MCF 10A (cell line): Measurements from ENCODE around the gene FOXF1. TPM values are rescaled to one million over a fixed set of nuclear protein-coding genes. Genes with fewer than 3 reads are reported as not detected.

Experiments used
- BruUV-seq: library from RNA; stranded (reverse); fragments of 400-500 nt; replicated peaks from 2 replicates; lab custom pipeline; 2021; lab: Mats Ljungman, UMichigan
- CTCF ChIA-PET: fragments of 300-600 bp; sonication (Branson Sonifier 250); formaldehyde crosslinking; extraction: SDS; loops from one replicate; lab custom pipeline; 2021; ENCODE audit warnings: antibody characterized with exemption, inconsistent platforms; lab: Yijun Ruan, JAX
- POLR2A ChIA-PET: fragments of 300-600, 350-650 bp; sonication (Branson Sonifier 250); formaldehyde crosslinking; extraction: SDS; loops from one replicate; lab custom pipeline; 2020; ENCODE audit warnings: antibody characterized with exemption, inconsistent platforms; lab: Yijun Ruan, JAX
- DNase-seq: peaks from one replicate; pipeline ENCODE4 v3.0.0-alpha.2; 2018; ENCODE audit not compliant: unreplicated experiment
- H3K27ac Mint-ChIP-seq: one replicate; pipeline ENCODE4 v1.8.0; 2022; ENCODE audit warnings: mild to moderate bottlenecking, low read depth, mixed read lengths; ENCODE audit not compliant: unreplicated experiment
- H3K27me3 Mint-ChIP-seq: one replicate; pipeline ENCODE4 v1.8.0; 2022; ENCODE audit warnings: mixed read lengths; ENCODE audit not compliant: insufficient read depth, unreplicated experiment
- H3K36me3 Mint-ChIP-seq: one replicate; pipeline ENCODE4 v1.8.0; 2022; ENCODE audit warnings: mild to moderate bottlenecking, moderate library complexity, mixed read lengths; ENCODE audit not compliant: insufficient read depth, unreplicated experiment
- H3K4me1 Mint-ChIP-seq: one replicate; pipeline ENCODE4 v1.8.0; 2022; ENCODE audit warnings: mixed read lengths; ENCODE audit not compliant: insufficient read depth, unreplicated experiment
- H3K4me3 Mint-ChIP-seq: one replicate; pipeline ENCODE4 v1.8.0; 2022; ENCODE audit warnings: mild to moderate bottlenecking, moderate library complexity, mixed read lengths; ENCODE audit not compliant: unreplicated experiment
- H3K9me3 Mint-ChIP-seq: one replicate; pipeline ENCODE4 v1.8.0; 2022; ENCODE audit warnings: mixed read lengths; ENCODE audit not compliant: unreplicated experiment
- CTCF ChIP-seq: fragments of 200-600 bp; IDR thresholded peaks from one replicate; pipeline ENCODE4 v1.8.0; 2022; ENCODE audit warnings: antibody characterized with exemption, mild to moderate bottlenecking; ENCODE audit not compliant: unreplicated experiment
- intact Hi-C: fragments of 100-400 bp; cut with micrococcal nuclease; formaldehyde crosslinking; loops from 2 replicates; pipeline ENCODE4 v1.14.1; 2022
- total RNA-seq: library from RNA; stranded (reverse); gene quantifications from 2 replicates; pipeline ENCODE4 v1.2.3, GENCODE V29; 2022

Gene FOXF1
- total RNA-seq, 1 experiment from 2014 or later, result not detected

DNA sequence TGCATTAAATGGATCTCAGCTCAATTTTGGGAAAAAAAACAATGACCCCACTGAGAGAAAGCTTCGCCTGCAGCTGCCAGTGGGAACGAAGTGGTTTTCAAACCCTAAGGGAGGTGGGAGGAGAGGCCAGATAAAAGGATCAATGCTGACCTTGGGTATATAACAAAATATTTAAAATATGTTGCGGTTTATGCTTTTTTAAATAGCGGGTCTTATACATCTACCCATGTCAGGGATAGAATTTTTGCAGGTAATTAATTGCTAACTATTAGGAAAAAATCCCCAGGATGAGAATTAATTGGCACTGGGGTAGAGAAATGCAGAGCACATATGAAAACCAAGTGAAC, 10.9 kb upstream of the FOXF1 start:
- no peaks in the 10 kb centered on the region for H3K4me1 Mint-ChIP-seq
- no TSS peak for BruUV-seq
- no peak for DNase-seq
- intact Hi-C loops, result no loop called here
- H3K27me3 Mint-ChIP-seq, result peaks cover 97% of the 10 kb centered on the region
- no peaks in the 10 kb centered on the region for H3K36me3 Mint-ChIP-seq
- ChIA-PET CTCF (interaction anchor here (1.0 kb wide), 1 partner anchor 17 kb away, joined by 4 read pairs; no protein-coding TSS in a partner anchor), POLR2A (no interaction called here)
- no peak overlapping the region for H3K4me3 Mint-ChIP-seq
- no peak for TF ChIP-seq CTCF
- no peaks in the 10 kb centered on the region for H3K9me3 Mint-ChIP-seq
- H3K27ac Mint-ChIP-seq, result no peak overlapping the region

- TF ChIP-seq CTCF, result no peak
- intact Hi-C loops, result no loop called here
- no peak for DNase-seq
- Mint-ChIP-seq H3K4me1 (no peaks in the 10 kb centered on the region), H3K9me3 (no peaks in the 10 kb centered on the region), H3K27ac (no peak overlapping the region), H3K4me3 (no peak overlapping the region), H3K36me3 (no peaks in the 10 kb centered on the region), H3K27me3 (peaks cover 97% of the 10 kb centered on the region)
- ChIA-PET POLR2A (no interaction called here), CTCF (interaction anchor here (0.7 to 1.5 kb wide), 3 partner anchors 16 to 679 kb away, joined by 3 to 5 read pairs (median 4); no protein-coding TSS in a partner anchor)
- BruUV-seq, result no TSS peak
Measured at GRCh38 chr16:86499889-86500707, 10.2 kb upstream of the FOXF1 start.

DNA sequence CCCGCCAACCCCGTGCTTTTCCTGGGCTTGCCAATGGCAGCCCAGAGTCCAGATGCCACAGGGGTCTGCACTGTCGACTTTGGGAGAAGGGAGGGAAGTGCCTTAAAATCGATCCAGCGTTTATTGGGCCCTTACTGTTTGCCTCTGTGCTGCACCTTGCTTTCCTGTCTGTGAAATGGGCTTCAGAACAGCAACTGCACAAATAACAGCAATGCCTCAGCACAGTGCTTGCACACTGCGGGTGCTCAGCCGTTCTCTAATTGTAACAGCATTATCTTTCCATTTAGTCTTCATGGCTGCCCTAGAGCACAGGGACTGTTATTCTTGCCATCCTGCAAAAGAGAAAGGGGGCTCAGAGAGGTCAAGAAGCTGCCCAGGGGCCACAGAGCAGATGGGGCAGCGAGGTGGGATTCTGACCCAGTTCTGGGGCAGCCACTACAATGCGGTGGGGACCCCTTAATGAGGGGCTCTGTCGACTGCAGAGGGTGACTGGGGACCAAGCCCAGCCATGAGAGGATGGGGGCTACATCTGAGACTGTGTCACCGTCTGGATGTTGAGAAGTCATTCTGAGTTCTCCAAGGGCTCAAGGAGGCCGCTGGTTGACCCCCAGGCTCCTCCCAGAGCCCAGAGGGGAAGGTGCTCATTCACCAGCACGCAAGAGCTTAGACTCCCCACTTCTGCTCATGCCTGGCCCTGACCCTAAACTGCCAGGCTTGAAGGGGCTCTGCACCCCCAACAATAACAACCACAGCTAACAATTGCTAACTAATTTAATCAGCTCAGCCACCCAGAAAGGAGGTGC, 9.4 kb upstream of the FOXF1 start:
- H3K27me3 Mint-ChIP-seq, result peaks cover 97% of the 10 kb centered on the region
- no peak overlapping the region for H3K4me3 Mint-ChIP-seq
- intact Hi-C loops, result no loop called here
- CTCF ChIA-PET, result interaction anchor here (0.6 to 1.5 kb wide), 2 partner anchors 428 to 554 kb away, joined by 3 to 5 read pairs; no protein-coding TSS in a partner anchor
- H3K4me1 Mint-ChIP-seq, result peaks cover under 1% of the 10 kb centered on the region
- H3K9me3 Mint-ChIP-seq, result no peaks in the 10 kb centered on the region
- no peaks in the 10 kb centered on the region for H3K36me3 Mint-ChIP-seq
- POLR2A ChIA-PET, result no interaction called here
- H3K27ac Mint-ChIP-seq, result no peak overlapping the region
- no peak for DNase-seq
- TF ChIP-seq CTCF, result no peak
- no TSS peak for BruUV-seq
